K562 (cell line): ENCODE results near the gene GLB1L. TPM values are rescaled to one million over a fixed set of nuclear protein-coding genes. Genes with fewer than 3 reads are reported as not detected.
A peak's percentile ranks its signal among the peaks of the same experiment; 100 is the strongest.

ENCODE experiments used
- ELF1 ChIP-seq: fragments of 200-800 bp; sonication (Bioruptor generic); IDR thresholded peaks from 2 replicates; pipeline ENCODE4 v1.6.1; 2016; ENCODE audit warnings: missing genetic modification characterization, missing compliant biosample characterization
- ERF ChIP-seq: fragments of 450-650 bp; formaldehyde crosslinking; IDR thresholded peaks from 2 replicates; pipeline ENCODE4 v1.4.0; 2020; ENCODE audit warnings: mild to moderate bottlenecking, mixed read lengths
- GATAD2B ChIP-seq: fragments of 450-650 bp; IDR thresholded peaks from 2 replicates; pipeline ENCODE4 v1.6.1; 2017; ENCODE audit warnings: mild to moderate bottlenecking, borderline replicate concordance
- HCFC1 ChIP-seq: IDR thresholded peaks from 2 replicates; pipeline ENCODE4 v1.6.1; 2012; ENCODE audit warnings: low read depth, low read length, improper control_type of control experiment
- LARP7 ChIP-seq: fragments of 450-650 bp; IDR thresholded peaks from 2 replicates; pipeline ENCODE4 v1.6.1; 2016
- polyA plus RNA-seq, 8 experiments: library from polyadenylated mRNA; depleted of rRNA in 4 of 8; stranded (reverse) in 5 of 8; unstranded in 3 of 8; fragments of >200 nt; fragmentation: Nextera tagmentation in 2 of 8; fragmentation: Illumina TruSeq in 1 of 8; extraction: Ambion mirVana in 2 of 8; extraction: Trizol in 1 of 8; gene quantifications; 2 replicates each; pipeline versions ENCODE4 v1.2.1 to v1.2.3, GENCODE V29; 2011 to 2014; ENCODE audit warnings: inconsistent platforms in 1 of 8, missing spikeins in 1 of 8
- total RNA-seq, 7 experiments: library from RNA; depleted of rRNA in 6 of 7; stranded (reverse); fragments of >200 nt in 6 of 7; fragmentation: Illumina TruSeq in 2 of 7; extraction: Trizol in 2 of 7; gene quantifications; 2 replicates each; pipeline versions ENCODE4 v1.2.1 to v1.2.3, GENCODE V29; 2011 to 2021; ENCODE audit warnings: low replicate concordance in 1 of 7
- TF ChIP-seq, protein P1 (sequence below): fragments of 450-650 bp; IDR thresholded peaks from 2 replicates; pipeline ENCODE4 v1.6.1; 2014; ENCODE audit warnings: low read depth, mild to moderate bottlenecking, moderate library complexity, borderline replicate concordance
- TF ChIP-seq, protein P2 (sequence below): fragments of 450-650 bp; IDR thresholded peaks from 2 replicates; pipeline ENCODE4 v1.6.1; 2016; ENCODE audit warnings: mild to moderate bottlenecking, moderate library complexity
- TF ChIP-seq, protein P3 (sequence below): fragments of 450-650 bp; IDR thresholded peaks from 2 replicates; pipeline ENCODE4 v1.6.1; 2016; ENCODE audit warnings: borderline replicate concordance
- TF ChIP-seq, protein P4 (sequence below): sonication (generic); formaldehyde crosslinking; IDR thresholded peaks from 2 replicates; pipeline ENCODE4 v1.8.0; 2022; ENCODE audit warnings: missing genetic modification reagents, mild to moderate bottlenecking, borderline replicate concordance
- TF ChIP-seq, protein P5 (sequence below), 2 experiments: IDR thresholded peaks; 2 replicates each; pipeline ENCODE4 v1.6.1; 2011; ENCODE audit warnings: borderline replicate concordance in 1 of 2, control low read depth in 1 of 2, low read depth in 1 of 2, low read length in 1 of 2, mild to moderate bottlenecking in 1 of 2, mixed read lengths in 1 of 2, moderate library complexity in 1 of 2; ENCODE audit not compliant: insufficient read depth in 1 of 2, insufficient read length in 1 of 2, poor library complexity in 1 of 2, severe bottlenecking in 1 of 2; ENCODE audit errors: extremely low read depth in 1 of 2

The GLB1L gene
- total and polyA plus RNA-seq, 9 of the 15 experiments (the other 6 are each of a cell fraction or from before 2014, with no cell fraction given) = 0.42 to 2.9 (median 2.5) TPM

DNA sequence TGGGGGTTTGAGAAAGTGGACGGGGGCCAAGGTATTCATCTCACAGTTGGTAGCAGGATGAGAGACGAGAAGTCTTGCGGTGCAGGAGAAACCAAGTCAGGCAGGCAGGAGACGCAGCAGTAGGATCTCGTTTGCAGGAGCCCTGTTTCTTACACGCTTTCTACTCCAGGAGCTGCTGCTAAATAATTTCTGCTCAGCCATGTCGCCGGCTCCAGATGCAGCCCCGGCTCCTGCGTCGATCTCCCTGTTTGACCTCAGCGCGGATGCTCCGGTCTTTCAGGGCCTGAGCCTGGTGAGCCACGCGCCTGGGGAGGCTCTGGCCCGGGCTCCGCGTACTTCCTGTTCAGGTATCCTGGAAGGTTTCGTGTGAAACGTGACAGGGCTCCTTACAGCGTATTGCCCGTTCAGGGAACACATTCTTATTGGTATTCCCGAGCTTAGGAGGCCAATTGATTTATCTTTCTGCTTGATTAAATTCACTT lies 15.1 kb downstream of the GLB1L start (continued):
- TF ChIP-seq, protein P1, sequence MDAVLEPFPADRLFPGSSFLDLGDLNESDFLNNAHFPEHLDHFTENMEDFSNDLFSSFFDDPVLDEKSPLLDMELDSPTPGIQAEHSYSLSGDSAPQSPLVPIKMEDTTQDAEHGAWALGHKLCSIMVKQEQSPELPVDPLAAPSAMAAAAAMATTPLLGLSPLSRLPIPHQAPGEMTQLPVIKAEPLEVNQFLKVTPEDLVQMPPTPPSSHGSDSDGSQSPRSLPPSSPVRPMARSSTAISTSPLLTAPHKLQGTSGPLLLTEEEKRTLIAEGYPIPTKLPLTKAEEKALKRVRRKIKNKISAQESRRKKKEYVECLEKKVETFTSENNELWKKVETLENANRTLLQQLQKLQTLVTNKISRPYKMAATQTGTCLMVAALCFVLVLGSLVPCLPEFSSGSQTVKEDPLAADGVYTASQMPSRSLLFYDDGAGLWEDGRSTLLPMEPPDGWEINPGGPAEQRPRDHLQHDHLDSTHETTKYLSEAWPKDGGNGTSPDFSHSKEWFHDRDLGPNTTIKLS = 0 out of 2 replicates have a peak, but pooled peaks have one; percentile 12
- TF ChIP-seq, protein P2, sequence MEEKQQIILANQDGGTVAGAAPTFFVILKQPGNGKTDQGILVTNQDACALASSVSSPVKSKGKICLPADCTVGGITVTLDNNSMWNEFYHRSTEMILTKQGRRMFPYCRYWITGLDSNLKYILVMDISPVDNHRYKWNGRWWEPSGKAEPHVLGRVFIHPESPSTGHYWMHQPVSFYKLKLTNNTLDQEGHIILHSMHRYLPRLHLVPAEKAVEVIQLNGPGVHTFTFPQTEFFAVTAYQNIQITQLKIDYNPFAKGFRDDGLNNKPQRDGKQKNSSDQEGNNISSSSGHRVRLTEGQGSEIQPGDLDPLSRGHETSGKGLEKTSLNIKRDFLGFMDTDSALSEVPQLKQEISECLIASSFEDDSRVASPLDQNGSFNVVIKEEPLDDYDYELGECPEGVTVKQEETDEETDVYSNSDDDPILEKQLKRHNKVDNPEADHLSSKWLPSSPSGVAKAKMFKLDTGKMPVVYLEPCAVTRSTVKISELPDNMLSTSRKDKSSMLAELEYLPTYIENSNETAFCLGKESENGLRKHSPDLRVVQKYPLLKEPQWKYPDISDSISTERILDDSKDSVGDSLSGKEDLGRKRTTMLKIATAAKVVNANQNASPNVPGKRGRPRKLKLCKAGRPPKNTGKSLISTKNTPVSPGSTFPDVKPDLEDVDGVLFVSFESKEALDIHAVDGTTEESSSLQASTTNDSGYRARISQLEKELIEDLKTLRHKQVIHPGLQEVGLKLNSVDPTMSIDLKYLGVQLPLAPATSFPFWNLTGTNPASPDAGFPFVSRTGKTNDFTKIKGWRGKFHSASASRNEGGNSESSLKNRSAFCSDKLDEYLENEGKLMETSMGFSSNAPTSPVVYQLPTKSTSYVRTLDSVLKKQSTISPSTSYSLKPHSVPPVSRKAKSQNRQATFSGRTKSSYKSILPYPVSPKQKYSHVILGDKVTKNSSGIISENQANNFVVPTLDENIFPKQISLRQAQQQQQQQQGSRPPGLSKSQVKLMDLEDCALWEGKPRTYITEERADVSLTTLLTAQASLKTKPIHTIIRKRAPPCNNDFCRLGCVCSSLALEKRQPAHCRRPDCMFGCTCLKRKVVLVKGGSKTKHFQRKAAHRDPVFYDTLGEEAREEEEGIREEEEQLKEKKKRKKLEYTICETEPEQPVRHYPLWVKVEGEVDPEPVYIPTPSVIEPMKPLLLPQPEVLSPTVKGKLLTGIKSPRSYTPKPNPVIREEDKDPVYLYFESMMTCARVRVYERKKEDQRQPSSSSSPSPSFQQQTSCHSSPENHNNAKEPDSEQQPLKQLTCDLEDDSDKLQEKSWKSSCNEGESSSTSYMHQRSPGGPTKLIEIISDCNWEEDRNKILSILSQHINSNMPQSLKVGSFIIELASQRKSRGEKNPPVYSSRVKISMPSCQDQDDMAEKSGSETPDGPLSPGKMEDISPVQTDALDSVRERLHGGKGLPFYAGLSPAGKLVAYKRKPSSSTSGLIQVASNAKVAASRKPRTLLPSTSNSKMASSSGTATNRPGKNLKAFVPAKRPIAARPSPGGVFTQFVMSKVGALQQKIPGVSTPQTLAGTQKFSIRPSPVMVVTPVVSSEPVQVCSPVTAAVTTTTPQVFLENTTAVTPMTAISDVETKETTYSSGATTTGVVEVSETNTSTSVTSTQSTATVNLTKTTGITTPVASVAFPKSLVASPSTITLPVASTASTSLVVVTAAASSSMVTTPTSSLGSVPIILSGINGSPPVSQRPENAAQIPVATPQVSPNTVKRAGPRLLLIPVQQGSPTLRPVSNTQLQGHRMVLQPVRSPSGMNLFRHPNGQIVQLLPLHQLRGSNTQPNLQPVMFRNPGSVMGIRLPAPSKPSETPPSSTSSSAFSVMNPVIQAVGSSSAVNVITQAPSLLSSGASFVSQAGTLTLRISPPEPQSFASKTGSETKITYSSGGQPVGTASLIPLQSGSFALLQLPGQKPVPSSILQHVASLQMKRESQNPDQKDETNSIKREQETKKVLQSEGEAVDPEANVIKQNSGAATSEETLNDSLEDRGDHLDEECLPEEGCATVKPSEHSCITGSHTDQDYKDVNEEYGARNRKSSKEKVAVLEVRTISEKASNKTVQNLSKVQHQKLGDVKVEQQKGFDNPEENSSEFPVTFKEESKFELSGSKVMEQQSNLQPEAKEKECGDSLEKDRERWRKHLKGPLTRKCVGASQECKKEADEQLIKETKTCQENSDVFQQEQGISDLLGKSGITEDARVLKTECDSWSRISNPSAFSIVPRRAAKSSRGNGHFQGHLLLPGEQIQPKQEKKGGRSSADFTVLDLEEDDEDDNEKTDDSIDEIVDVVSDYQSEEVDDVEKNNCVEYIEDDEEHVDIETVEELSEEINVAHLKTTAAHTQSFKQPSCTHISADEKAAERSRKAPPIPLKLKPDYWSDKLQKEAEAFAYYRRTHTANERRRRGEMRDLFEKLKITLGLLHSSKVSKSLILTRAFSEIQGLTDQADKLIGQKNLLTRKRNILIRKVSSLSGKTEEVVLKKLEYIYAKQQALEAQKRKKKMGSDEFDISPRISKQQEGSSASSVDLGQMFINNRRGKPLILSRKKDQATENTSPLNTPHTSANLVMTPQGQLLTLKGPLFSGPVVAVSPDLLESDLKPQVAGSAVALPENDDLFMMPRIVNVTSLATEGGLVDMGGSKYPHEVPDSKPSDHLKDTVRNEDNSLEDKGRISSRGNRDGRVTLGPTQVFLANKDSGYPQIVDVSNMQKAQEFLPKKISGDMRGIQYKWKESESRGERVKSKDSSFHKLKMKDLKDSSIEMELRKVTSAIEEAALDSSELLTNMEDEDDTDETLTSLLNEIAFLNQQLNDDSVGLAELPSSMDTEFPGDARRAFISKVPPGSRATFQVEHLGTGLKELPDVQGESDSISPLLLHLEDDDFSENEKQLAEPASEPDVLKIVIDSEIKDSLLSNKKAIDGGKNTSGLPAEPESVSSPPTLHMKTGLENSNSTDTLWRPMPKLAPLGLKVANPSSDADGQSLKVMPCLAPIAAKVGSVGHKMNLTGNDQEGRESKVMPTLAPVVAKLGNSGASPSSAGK = peak; percentile 34; the same call in 1 of the 2 replicates
- TF ChIP-seq, protein P3, sequence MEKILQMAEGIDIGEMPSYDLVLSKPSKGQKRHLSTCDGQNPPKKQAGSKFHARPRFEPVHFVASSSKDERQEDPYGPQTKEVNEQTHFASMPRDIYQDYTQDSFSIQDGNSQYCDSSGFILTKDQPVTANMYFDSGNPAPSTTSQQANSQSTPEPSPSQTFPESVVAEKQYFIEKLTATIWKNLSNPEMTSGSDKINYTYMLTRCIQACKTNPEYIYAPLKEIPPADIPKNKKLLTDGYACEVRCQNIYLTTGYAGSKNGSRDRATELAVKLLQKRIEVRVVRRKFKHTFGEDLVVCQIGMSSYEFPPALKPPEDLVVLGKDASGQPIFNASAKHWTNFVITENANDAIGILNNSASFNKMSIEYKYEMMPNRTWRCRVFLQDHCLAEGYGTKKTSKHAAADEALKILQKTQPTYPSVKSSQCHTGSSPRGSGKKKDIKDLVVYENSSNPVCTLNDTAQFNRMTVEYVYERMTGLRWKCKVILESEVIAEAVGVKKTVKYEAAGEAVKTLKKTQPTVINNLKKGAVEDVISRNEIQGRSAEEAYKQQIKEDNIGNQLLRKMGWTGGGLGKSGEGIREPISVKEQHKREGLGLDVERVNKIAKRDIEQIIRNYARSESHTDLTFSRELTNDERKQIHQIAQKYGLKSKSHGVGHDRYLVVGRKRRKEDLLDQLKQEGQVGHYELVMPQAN = peak; percentile 75
- TF ChIP-seq, protein P4, sequence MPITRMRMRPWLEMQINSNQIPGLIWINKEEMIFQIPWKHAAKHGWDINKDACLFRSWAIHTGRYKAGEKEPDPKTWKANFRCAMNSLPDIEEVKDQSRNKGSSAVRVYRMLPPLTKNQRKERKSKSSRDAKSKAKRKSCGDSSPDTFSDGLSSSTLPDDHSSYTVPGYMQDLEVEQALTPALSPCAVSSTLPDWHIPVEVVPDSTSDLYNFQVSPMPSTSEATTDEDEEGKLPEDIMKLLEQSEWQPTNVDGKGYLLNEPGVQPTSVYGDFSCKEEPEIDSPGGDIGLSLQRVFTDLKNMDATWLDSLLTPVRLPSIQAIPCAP (CRISPR knock-in tag) = no peak
- TF ChIP-seq GATAD2B (no peak), LARP7 (no peak), HCFC1 (no peak), ELF1 (tag) (peak; percentile 49), ERF (CRISPR knock-in tag) (no peak)
- TF ChIP-seq, protein P5, sequence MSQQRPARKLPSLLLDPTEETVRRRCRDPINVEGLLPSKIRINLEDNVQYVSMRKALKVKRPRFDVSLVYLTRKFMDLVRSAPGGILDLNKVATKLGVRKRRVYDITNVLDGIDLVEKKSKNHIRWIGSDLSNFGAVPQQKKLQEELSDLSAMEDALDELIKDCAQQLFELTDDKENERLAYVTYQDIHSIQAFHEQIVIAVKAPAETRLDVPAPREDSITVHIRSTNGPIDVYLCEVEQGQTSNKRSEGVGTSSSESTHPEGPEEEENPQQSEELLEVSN (IDR thresholded peaks at IDR 0.05; ENCODE audit: borderline replicate concordance in 1 of 2, extremely low read depth in 1 of 2, insufficient read depth in 1 of 2, insufficient read length in 1 of 2, low read depth in 1 of 2, low read length in 1 of 2, poor library complexity in 1 of 2, severe bottlenecking in 1 of 2) = peak in 1 of 2 experiments; percentile 39
